Progenitor cell of endocrine pancreas (in vitro differentiated cells): ENCODE results near the gene ECI2. TPM values are rescaled to one million over a fixed set of nuclear protein-coding genes. Genes with fewer than 3 reads are reported as not detected.

ENCODE experiments used
- DNase-seq: peaks from one replicate; pipeline ENCODE4 v3.0.0; 2021; ENCODE audit warnings: low spot score; ENCODE audit not compliant: unreplicated experiment
- H3K27ac Mint-ChIP-seq: 2 replicates; pipeline ENCODE4 v1.8.0; 2021; ENCODE audit warnings: mild to moderate bottlenecking, moderate library complexity, mixed read lengths
- H3K27me3 Mint-ChIP-seq: 2 replicates; pipeline ENCODE4 v1.8.0; 2021; ENCODE audit warnings: mixed read lengths
- H3K36me3 Mint-ChIP-seq: 2 replicates; pipeline ENCODE4 v1.8.0; 2022; ENCODE audit warnings: mixed read lengths; ENCODE audit not compliant: insufficient read depth
- H3K4me1 Mint-ChIP-seq: 2 replicates; pipeline ENCODE4 v1.8.0; 2021; ENCODE audit warnings: low read depth, mixed read lengths
- H3K4me3 Mint-ChIP-seq: 2 replicates; pipeline ENCODE4 v1.8.0; 2021; ENCODE audit warnings: low read depth, mild to moderate bottlenecking, moderate library complexity, mixed read lengths
- H3K9me3 Mint-ChIP-seq: 2 replicates; pipeline ENCODE4 v1.8.0; 2021; ENCODE audit warnings: low read depth, mixed read lengths
- total RNA-seq: library from RNA; stranded (reverse); gene quantifications from 2 replicates; pipeline ENCODE4 v1.2.1, GENCODE V29; 2021
- TF ChIP-seq, protein P1 (sequence below): fragments of 200-600 bp; sonication (generic); IDR thresholded peaks from one replicate; pipeline ENCODE4 v1.5.0; 2021; ENCODE audit warnings: antibody characterized with exemption, mild to moderate bottlenecking; ENCODE audit not compliant: unreplicated experiment

Gene ECI2
- total RNA-seq, 1 donor from 2014 or later = 68.5 TPM

DNA sequence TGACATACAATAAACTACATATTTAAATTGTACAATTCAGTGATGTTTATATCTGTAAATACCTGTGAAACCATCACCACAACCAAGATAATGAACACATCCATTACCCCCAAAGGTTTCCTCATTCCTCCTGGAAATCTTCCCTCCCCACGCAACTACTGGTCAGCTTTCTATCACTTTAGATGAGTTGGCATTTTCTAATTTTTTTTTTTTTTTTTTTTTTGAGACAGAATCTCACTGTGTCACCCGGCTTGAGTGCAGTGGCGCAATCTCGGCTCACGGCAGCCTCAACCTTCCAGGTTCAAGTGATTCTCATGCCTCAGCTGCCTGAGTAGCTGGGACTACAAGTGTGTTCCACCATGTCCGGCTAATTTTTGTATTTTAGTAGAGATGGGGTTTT is 31.7 kb upstream of the ECI2 start:
- Mint-ChIP-seq H3K4me1 (peaks cover 19% of the 10 kb centered on the region), H3K9me3 (peaks cover 7% of the 10 kb centered on the region), H3K4me3 (no peak overlapping the region)

DNA sequence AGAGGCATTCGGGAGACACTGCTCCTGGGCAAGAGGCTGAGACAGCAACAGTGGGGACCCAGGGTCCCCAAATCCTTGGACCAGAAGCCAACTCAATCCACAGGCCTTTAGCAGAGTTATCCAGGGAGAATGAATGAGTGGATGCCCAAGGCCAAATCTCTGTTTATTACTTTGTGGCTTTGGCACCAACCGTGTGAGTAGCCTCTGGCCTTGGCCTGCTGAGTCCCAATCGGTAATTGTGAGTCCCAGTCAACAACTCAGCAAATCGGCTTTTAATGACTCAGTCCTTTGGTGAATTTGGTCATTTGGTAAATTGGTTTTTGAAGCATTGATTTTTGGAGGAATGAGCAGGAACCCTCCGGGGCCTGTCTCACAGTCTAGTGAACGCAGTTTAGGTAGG is 29.1 kb upstream of the ECI2 start:
- peaks cover 16% of the 10 kb centered on the region for H3K4me1 Mint-ChIP-seq
- peaks cover 4% of the 10 kb centered on the region for H3K27me3 Mint-ChIP-seq
- H3K9me3 Mint-ChIP-seq = peaks cover 7% of the 10 kb centered on the region
- no peak overlapping the region for H3K4me3 Mint-ChIP-seq
- TF ChIP-seq, protein P1, sequence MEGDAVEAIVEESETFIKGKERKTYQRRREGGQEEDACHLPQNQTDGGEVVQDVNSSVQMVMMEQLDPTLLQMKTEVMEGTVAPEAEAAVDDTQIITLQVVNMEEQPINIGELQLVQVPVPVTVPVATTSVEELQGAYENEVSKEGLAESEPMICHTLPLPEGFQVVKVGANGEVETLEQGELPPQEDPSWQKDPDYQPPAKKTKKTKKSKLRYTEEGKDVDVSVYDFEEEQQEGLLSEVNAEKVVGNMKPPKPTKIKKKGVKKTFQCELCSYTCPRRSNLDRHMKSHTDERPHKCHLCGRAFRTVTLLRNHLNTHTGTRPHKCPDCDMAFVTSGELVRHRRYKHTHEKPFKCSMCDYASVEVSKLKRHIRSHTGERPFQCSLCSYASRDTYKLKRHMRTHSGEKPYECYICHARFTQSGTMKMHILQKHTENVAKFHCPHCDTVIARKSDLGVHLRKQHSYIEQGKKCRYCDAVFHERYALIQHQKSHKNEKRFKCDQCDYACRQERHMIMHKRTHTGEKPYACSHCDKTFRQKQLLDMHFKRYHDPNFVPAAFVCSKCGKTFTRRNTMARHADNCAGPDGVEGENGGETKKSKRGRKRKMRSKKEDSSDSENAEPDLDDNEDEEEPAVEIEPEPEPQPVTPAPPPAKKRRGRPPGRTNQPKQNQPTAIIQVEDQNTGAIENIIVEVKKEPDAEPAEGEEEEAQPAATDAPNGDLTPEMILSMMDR = no peak
- H3K27ac Mint-ChIP-seq = no peak overlapping the region
- H3K36me3 Mint-ChIP-seq = peaks cover 4% of the 10 kb centered on the region
- no peak for DNase-seq

More for the DNA sequence above, 31.7 kb upstream of the ECI2 start:
- Mint-ChIP-seq H3K27ac (no peak overlapping the region), H3K36me3 (peaks cover 4% of the 10 kb centered on the region), H3K27me3 (no peaks in the 10 kb centered on the region)
- no peak for DNase-seq
- TF ChIP-seq, protein P1 = no peak

DNA sequence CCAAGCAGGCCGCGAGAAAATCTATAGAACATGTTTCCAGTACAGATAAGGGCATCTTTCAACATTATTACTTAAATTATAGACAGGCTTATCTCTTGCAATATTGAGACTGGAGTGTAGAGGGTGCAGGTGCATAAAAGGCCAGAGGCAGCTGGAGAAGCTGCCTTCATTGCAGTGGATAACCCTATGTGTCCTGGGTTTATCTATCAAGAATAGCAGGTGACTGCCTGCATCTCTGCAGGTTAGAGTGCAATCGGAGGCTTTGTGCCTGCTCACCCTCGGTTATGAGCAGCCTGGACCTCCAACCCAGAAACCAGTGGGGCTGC is 28.7 kb upstream of the ECI2 start:
- no peak for DNase-seq
- H3K36me3 Mint-ChIP-seq = peaks cover 4% of the 10 kb centered on the region
- peaks cover 4% of the 10 kb centered on the region for H3K27me3 Mint-ChIP-seq
- no peak overlapping the region for H3K4me3 Mint-ChIP-seq
- H3K27ac Mint-ChIP-seq = no peak overlapping the region
- H3K9me3 Mint-ChIP-seq = peaks cover 7% of the 10 kb centered on the region
- TF ChIP-seq, protein P1 = no peak
- peaks cover 16% of the 10 kb centered on the region for H3K4me1 Mint-ChIP-seq

DNA sequence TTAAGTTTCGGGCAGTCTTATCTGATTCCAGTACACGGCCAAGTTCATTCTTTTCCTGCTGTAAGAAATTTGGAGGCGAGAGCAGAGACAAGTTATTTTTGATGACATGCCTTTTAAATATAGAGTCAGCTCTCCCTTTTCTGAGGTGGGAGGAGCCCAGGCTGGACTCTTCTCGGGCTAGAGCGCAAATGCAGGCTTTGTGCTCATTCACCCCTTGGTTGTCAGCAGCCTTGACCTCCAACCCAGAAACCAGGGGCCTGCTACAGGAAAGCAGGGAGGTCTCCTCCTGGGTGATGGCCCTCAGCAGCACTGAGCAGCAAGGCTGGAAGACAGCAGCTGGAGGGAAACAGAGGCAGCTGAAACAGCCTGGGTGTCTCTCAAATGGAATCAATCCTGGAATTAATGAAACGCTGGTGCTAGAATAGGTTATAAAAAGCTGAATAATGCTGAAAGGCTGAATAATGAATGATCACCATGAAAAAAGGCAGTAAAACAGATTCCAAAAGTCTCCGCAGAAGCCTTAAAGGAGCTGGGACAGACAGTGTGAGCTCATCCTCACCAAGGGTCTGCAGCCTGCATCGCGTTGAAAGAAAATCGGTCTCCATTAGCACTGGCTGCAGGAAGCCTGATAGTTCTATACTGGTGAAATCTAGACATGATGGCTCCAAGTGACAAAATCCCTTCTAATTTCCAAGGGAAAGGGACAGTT is 28.2 kb upstream of the ECI2 start:
- DNase-seq = no peak
- TF ChIP-seq, protein P1 = no peak
- Mint-ChIP-seq H3K27me3 (peaks cover 9% of the 10 kb centered on the region), H3K4me3 (no peak overlapping the region), H3K27ac (no peak overlapping the region), H3K4me1 (peaks cover 16% of the 10 kb centered on the region), H3K36me3 (peaks cover 4% of the 10 kb centered on the region), H3K9me3 (peaks cover 7% of the 10 kb centered on the region)

DNA sequence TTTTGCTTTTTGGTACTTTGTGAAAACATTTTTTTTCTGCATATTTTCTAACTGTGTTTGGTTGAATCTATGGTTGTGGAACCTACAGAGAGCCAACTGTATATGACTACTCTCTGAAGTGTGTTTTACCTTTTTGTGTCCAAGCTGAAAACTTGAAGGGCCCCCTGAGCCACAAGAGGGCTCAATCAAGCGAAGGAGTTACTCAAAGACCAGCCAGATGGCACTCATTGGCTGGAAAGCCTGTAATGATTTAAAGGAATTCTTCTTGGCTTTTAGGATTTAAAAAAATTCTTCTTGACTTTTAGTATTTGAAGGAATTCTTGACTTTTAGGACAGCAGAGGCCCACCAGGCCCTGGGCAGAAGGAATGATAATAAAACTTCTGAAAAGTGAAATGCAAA is 27.0 kb upstream of the ECI2 start:
- H3K27me3 Mint-ChIP-seq = peaks cover 9% of the 10 kb centered on the region

More for the DNA sequence above, 27.0 kb upstream of the ECI2 start:
- Mint-ChIP-seq H3K36me3 (peaks cover 4% of the 10 kb centered on the region), H3K4me3 (no peak overlapping the region), H3K4me1 (peaks cover 16% of the 10 kb centered on the region), H3K27ac (no peak overlapping the region), H3K9me3 (peaks cover 3% of the 10 kb centered on the region)
- DNase-seq = no peak
- TF ChIP-seq, protein P1 = no peak
